ENCODE measurements around the gene CHSY3.

CHSY3 gene

DNA sequence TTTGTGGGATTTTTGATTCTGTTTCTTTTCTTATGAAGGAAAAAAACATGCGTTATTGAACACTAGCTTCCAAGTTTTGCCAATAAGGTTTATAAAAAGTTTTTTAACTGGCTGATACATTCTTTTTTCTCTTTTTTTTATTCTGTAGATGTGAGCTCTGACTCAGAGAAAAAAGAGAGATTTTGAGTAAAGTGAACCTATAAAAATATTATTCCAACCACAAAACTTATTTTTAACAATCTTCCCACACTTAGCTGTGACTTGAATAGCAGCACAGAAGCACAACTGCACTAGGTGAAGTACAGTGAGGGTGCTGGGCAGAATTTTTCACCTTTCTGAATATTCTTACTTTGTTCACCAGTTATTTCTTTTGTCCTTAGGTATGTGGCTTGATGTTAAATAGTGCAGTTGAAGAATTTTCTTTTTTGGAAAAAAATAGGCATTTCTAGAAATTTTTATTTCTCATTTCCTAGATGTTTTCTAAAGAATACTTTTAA, 41.6 kb downstream of the CHSY3 start:
- DNase-seq (ENCODE audit: low read depth, low spot score) = no peak

DNA sequence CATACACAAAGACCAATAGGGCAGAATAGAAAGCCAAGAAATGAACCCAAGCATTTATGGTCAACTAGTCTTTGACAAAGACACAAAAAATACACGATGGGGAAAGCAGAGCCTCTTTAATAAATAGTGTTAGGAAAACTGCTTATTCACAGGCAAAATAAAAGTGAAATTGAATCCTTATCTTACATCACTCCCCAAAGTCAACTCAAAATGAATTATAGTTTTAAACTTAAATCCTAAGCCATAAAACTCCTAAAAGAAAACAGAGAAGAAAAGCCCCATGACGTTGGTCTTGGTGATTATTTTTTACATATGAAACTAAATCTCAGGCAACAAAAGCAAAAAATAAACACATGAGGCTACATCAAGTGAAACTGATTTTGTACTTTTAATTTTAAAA, 46.8 kb downstream of the CHSY3 start:
- no peak for DNase-seq (ENCODE audit: low read depth, low spot score)

DNA sequence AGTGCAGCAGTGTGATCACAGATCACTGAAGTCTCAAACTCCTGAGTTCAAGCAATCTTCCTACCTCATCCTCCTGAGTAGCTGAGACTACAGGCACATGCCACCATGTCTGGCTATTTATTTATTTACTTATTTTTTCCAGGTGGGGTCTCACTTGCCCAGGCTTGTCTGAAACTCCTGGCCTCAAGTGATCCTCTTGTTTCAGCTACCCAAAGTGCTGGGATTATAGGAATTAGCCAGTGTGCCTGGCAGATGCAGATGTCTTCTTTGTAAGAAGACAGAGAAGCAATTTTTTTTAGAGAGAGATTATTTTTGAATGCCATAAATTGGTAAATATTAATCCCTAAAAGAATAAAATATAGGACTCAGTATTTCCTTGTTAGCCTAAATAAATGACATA, 54.3 kb downstream of the CHSY3 start:
- DNase-seq (ENCODE audit: low read depth, low spot score) = no peak

DNA sequence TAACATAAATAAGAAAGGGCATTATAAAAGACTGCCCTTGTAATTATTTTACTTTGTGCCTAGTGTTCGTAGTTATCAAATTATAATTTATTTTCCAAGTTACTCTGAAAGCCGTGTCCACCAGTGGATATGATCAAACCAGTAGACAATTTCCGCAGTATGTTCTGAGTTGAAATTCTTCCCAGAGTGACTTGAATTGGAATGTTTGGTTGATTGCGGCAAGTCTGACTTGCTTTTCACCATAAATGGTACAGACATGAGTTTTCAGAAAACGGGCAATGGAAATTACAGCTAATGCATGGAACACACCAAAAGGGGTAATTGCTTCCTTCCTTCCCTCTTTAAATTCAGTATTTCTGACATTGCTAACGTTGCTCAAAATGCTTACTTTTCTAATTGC, 56.6 kb downstream of the CHSY3 start:
- no peak for DNase-seq (ENCODE audit: low read depth, low spot score)

DNA sequence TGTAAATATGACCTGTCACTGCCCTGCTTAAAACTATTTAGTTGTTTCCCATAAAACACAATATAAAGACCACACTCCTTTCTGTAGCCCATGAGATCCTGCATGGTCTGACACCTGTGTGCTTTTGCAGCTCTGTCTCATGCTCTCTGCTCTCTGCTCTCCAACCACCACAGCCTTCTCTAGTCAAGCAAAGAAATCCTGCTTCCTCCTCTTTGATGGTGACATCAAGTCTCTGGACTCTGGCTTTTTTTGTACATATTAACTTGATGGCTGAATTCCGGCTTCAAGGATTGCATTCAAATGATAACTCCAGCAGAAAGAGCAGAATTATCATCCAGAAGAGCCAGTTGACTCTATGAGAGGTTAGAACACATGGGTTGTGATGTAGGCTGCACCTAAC, 58.2 kb downstream of the CHSY3 start:
- DNase-seq (ENCODE audit: low read depth, low spot score) = no peak

DNA sequence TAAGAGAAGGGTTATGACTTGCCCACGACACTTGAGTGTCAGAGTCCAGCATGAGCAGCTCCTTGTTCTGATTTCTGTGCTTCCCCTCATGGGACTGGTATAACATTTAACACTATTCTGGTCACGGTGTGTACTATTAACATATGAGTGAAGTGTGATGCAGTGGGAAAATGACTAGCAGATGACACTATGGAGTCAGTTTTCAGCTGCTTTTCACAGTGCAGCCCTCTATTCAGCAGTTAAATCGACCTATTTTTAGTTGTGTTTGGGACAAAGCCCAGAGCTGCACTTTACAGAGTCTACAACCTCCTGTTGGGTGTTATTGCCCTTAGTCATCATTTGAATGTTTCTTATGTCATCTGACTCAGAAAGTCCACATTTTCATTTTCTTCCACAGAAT, 59.1 kb downstream of the CHSY3 start:
- no peak for DNase-seq (ENCODE audit: low read depth, low spot score)

DNA sequence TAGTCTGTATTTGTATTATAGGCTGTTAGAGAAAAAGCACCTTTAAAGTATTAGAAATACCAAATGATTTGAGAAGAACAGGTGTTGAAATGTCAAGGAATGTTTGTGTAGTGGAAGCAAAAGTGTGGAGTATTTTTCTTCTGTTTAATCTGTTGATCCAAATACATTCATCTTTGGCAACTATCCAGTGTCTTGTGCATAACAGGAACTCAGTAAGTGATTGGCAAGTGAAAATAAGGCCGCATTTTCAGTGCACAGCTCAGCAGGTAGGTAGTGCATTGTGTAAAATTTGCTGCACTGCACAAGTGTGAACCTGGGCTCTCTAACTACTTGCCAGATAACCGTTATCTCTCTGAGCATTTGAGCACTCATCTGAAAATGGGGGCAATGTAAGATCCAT, 61.8 kb downstream of the CHSY3 start:
- no peak for DNase-seq (ENCODE audit: low read depth, low spot score)

DNA sequence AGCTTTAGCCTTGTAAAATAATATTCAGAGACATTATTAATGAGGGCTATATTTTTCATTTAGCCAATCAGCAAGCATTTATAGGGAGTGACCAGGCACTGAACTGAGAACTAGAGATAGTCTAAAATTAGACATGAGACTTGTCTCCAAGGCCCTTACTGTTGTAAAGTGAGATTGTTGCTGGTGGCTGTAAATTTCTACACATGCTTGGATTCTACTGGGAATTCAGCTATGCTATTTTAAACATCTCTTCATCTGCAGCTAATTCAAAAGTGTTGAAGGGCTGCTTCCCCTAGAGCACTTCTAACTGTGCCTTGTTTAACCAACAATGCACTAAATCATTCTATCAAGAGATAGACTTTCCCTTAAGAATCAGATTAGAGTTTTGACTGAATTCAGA, 67.4 kb downstream of the CHSY3 start:
- DNase-seq (ENCODE audit: low read depth, low spot score) = no peak

DNA sequence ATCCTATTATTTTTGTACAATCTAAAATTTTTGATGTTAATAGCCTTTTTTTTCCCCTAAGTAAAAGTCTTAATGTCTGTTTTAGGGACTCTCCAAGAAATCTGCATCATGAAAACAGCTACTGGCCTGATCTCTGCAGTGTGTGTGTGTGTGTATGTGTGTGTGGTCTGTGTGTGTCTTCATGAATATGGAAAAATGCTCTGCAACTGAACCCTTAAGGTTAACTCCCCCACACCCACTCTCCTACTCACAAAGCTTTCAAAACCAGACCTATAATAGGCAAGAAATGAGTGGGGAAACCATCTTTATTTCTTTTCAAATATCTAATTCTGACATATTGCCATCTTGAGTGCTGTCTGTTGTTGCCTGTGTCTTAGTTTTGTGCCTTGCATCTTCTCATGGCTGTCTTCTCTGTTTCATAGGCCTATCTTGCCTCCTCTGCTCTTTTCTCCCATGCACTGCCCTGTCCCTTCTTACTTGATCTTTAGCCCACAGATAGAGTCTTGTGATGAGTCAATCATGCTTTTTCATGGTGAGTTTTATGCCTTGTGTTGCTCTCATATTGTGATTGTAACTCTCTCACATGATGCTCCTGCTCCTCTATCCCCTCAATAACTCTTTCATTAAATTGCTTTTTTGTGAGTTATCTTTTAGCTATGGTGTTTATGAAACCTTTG, 68.3 kb downstream of the CHSY3 start:
- no peak for DNase-seq (ENCODE audit: low read depth, low spot score)

DNA sequence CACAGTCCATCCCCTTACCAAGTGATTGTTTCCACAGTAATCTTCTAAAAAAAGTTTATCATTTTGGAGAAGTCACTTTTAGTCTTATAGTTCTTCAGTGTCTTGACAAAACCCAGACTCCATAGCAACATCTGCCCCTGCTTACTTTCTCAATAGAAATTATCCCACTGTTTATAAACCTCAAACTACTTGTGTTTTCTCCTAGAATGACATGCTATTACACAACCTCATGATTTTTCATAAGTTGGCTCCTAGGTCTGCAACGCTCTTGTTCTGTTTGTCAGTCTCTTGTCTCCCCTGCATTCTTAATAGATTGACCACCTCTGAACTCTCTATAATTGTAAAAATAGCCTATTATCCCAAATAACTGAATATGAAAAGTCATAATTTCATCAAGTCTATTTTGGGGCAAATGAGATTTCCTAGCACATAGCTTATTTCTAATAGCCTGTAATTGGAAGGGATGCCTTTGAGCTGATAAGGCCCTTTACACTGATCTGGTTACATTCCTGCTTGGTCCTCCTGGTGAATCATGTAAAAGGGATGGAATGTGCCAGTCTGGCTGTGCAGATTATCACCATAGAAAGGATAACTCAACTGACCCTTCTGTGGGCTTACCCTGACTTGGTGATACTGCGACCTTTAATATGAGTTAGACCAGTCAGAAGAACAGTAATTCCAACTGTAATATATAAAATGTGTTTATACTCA, 69.6 kb downstream of the CHSY3 start:
- no peak for DNase-seq (ENCODE audit: low read depth, low spot score)

DNA sequence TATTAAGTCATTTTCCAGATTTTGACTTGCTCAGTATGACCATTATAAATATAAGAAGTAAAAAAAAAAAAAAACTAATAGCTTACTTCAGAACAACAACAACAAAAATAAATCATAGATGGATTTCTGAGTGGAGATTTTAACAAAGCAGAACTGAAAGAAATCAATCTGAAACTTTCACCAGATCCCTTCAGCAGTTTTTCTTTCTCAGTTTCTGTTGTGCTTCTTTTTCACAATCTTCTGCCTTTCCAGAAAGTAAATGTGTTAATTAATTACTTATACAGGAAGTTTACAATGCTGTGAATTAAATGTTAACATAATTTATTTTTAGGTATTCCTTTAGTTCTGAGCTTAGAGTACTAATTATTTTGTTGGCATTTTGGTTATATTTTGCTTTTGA, 73.5 kb downstream of the CHSY3 start:
- DNase-seq (ENCODE audit: low read depth, low spot score) = no peak

DNA sequence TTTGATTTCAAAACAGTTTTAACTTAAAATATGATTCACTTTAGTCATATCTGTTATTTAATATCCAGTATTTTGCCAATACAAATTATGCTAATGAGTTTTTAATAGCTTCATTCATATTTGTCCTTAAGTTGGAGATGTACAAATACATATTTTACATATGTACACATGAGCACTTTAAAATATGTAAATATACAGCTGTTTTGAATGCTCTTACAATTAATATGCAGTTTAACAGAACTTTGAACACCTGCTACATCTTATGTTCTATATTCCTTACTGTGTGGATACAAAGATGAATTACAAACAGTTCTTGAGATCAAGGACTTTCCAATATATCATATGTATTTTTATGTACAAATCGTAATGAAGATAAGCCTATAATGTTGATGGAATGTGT, 74.0 kb downstream of the CHSY3 start:
- no peak for DNase-seq (ENCODE audit: low read depth, low spot score)

DNA sequence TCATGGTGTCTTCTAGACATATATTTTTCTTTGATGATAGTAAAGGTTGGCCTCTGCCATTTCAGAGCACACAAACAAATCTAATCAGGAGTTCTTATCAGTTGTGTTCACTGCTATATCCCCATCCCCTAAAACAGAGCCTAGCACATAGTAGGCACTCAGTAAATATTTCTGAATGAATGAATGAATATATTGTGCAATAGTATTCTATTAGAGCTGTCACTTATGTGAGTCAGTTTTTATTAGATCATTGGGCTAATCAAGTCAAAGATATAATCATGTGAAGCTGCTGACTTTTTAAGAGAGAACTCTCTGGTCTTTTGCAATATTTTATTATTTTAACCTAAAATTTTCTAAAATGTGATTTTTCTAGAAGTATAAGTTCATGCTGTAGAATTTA, 84.2 kb downstream of the CHSY3 start:
- DNase-seq (ENCODE audit: low read depth, low spot score) = no peak

DNA sequence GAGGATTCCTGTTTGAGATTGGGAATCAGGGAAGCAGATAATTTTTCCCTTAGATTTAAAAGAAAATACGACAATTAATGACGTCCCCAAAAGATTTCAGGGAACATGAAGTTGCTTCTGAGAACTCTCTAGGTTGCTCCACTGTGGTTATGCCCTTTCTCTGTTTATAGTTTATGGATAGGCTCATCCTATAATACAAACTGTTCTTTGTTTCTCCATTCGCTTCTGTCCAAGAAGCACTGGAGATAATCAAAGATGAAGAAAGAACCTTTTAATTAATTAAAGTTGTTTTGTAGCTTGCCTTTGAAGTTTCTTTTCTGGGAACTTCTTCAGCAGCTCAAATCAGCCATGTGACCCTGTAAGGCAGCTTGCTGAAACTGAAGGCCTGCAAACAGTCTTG, 87.5 kb downstream of the CHSY3 start:
- DNase-seq (ENCODE audit: low read depth, low spot score) = no peak

DNA sequence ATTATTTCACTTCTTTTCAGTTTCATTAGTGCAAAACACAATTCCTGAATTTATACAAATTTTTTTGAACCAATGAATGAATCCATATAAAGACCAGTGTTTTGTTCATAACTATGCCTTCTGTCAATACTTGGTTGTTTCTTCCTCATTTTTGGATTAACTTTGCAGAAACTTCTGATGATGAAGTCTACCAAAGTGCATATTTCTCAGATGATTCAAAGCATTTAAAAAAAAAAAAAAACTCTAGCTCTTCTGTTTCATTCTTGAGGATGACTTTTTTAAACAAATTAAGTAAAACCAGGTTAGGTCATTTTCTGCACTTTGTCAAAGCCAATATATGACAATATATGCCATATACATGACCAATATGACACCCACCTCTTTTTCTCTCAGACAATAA, 92.6 kb downstream of the CHSY3 start:
- no peak for DNase-seq (ENCODE audit: low read depth, low spot score)

DNA sequence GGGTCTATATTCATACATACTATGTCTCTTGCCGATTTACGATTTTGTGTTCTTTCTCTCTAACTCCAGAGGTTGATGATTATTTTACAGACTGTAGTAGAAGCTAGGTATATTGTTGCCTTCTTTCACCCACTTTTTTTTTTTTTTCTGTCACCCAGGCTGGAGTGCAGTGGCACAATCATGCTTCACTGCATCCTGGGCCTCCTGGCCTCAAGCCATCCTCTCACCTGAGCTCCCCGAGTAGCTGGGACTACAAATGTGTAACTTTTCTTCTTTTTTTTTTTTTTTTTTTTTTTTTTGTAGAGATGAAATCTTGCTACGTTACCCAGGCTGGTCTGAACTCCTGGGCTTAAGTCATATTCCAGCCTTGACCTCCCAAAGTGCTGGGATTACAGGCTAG, 96.2 kb downstream of the CHSY3 start:
- no peak for DNase-seq (ENCODE audit: low read depth, low spot score)

DNA sequence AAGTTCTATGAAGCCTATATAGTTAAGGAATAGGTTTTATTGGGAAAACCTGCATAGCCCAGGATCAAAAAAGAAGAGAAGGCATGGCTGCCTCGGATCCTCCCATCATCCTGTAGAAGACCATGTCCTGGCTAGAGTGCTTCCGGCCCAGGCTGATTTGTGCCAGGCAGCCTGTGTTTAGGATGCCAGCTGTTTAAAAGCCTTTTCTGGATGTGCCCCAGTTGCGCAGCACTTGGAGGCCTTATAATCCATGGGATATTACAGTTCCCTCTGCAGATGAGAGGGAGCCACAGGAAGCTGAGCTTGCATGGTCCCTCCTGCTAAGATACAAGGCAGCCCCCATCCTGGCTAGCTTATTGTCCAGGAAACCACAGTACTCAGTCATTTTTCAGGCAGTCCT, 97.9 kb downstream of the CHSY3 start:
- DNase-seq (ENCODE audit: low read depth, low spot score) = no peak

DNA sequence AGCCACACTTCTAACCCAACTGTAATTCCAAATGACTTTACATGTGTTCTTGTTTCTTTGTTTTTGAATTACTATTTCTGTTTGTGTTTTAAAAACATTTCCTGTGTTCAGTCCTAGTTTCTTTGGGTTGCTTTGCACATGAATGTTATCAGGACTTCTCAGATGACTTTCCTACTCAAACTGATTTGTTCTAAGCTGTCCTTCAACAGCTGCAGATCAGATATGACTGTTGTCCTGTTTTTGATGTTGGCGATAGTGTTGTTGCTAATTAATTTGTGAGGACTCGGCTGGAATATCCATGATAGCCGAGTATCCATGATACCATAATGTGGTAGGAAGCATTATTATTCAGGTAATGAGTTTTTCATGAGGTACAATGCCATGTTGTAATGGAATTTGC, 98.6 kb downstream of the CHSY3 start:
- DNase-seq (ENCODE audit: low read depth, low spot score) = no peak

DNA sequence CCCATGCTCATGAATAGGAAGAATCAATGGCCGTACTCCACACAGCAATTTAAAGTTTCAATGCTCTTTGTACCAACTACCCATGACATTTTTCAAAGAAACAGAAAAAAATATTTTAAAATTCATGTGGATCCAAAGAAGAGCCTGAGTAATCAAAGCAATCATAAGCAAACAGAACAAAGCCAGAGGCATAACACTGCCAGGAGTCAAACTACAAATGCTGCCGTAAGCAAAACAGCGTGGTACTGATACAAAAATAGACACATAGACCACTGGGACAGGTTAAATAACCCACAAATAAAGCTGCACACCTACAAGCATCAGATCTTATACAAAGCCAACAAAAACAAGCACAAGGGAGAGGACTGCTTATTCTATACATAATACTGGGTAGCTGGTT, 107.7 kb downstream of the CHSY3 start:
- no peak for DNase-seq (ENCODE audit: low read depth, low spot score)

DNA sequence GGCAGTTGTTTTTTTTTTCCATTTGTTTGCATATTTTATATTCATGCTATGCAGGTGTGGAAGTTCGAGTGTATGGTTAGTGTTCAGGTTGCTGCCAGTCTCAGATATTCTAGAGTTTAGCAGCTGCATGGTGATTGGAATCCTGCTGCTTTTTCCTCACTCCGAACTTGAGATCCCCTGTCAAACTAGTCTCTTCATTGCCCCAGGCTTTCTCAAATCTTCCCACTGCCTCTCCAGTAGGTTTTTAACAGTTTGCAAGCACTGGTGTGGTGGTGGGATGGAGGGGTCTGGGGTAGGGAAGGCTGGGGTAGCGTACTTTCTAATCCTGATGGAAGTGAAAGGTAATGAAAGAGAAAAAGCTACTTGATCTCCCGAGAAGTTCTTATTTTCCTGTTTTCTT, 112.9 kb downstream of the CHSY3 start:
- no peak for DNase-seq (ENCODE audit: low read depth, low spot score)

DNA sequence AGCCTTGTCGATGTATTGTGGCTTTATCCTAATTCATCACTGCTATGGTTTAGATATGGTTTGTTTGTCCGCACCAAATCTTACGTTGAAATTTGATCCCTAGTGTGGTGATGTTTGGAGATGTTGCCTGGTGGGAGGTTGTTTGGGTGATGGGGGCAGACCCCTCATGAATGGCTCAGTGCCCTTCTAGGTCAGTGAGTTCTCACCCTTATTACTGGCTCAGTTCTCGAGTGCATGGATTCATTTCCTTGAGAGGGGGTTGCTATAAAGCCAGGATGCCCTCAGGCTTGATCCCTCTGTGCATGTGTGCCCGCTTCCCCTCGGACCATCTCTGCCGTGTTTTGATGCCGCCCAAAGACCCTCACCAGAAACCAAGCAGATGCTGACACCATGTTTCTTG, 114.4 kb downstream of the CHSY3 start:
- no peak for DNase-seq (ENCODE audit: low read depth, low spot score)

DNA sequence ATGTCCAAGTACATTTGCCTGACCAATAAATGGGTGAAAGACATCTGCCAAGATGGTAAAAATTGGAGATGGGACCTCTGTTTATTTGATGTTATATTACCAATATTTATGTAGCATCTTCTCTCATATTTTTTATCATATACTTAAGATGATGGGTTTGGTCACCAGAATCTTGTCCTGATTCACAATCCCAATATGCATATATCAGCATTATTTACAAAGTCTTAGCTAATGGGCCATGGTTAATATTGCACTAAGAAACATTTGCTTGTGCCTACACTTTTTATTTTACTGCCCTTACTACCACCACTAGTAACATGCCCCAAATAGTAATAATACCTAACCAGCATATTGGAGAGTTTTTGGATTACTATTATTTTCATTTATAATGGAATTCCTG, 116.7 kb downstream of the CHSY3 start:
- DNase-seq (ENCODE audit: low read depth, low spot score) = no peak

DNA sequence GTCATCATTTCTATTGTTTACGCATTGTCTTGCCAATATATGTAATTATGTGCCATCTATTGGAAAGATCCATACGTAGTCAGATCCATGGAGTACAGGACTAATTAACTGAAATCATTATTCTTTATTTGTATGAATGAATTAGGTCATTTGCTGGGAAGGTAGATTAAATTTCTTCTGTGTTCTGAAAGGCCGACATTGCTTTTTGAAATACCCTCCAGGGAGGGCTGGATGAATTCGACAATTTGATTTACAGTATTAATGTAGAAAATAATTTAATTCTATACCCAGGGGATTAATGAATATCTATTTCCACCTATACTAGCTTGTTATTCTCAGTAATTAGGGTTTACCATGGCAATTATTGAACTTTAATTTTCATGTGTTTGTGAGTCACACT, 117.6 kb downstream of the CHSY3 start:
- DNase-seq (ENCODE audit: low read depth, low spot score) = no peak

DNA sequence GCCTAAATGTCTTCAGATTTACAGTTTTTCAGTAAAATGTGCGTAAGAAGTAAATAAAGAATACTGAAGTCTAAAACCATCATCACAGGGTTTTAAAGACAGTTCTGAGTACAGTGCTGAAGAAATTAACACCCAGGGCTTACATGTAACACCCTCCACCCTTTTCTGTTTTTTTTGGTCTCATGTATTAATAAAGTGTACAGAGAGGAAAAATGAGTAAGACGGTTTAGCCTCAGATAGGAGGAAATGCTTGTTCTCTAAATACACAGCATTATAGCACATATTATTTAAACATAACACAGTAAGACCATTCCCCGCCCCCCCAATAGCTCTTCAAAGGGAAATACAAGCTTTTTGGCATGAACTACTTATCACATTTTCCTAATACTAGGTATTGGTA, 119.3 kb downstream of the CHSY3 start:
- no peak for DNase-seq (ENCODE audit: low read depth, low spot score)

Data from activated CD4-positive, CD25-positive, alpha-beta regulatory T cell treated with anti-CD3 and anti-CD28 coated beads, Interleukin-2, amount 50 U/mL, for 16 hours (primary cell).